Endodermal cell (in vitro differentiated cells): ENCODE measurements around the gene TPX2. TPM values are rescaled to one million over a fixed set of nuclear protein-coding genes. Genes with fewer than 3 reads are reported as not detected.

Experiments used
- DNase-seq: peaks from one replicate; pipeline ENCODE4 v3.0.0-alpha.2; 2017
- H3K27ac ChIP-seq: 2 replicates; pipeline ENCODE4 v1.5.1; 2013; ENCODE audit warnings: mild to moderate bottlenecking, low read depth, low read length, moderate library complexity
- H3K27me3 ChIP-seq: 2 replicates; pipeline ENCODE4 v1.6.1; 2013; ENCODE audit warnings: mild to moderate bottlenecking, low read length, moderate library complexity; ENCODE audit not compliant: insufficient read depth, control insufficient read depth, poor library complexity, severe bottlenecking
- H3K36me3 ChIP-seq: 2 replicates; pipeline ENCODE4 v1.7.0; 2013; ENCODE audit warnings: mild to moderate bottlenecking, low read length, moderate library complexity; ENCODE audit not compliant: control insufficient read depth, insufficient read depth
- H3K4me1 ChIP-seq: one replicate; pipeline ENCODE4 v1.7.0; 2013; ENCODE audit warnings: low read length; ENCODE audit not compliant: control insufficient read depth, insufficient read depth
- H3K4me3 ChIP-seq: 2 replicates; pipeline ENCODE4 v1.5.1; 2013; ENCODE audit warnings: mild to moderate bottlenecking, low read length, moderate library complexity
- H3K9ac ChIP-seq: 2 replicates; pipeline ENCODE4 v1.6.1; 2013; ENCODE audit warnings: mild to moderate bottlenecking, low read length, moderate library complexity; ENCODE audit not compliant: poor library complexity, severe bottlenecking; ENCODE audit errors: extremely low read depth
- H3K9me3 ChIP-seq: 2 replicates; pipeline ENCODE4 v1.6.1; 2013; ENCODE audit warnings: mild to moderate bottlenecking, low read length, moderate library complexity; ENCODE audit not compliant: control insufficient read depth
- H3K27ac Mint-ChIP-seq: 2 replicates; pipeline ENCODE4 v1.8.0; 2020; ENCODE audit warnings: mixed read lengths
- H3K27me3 Mint-ChIP-seq: 2 replicates; pipeline ENCODE4 v1.8.0; 2021; ENCODE audit warnings: mild to moderate bottlenecking, mixed read lengths; ENCODE audit not compliant: insufficient read depth
- H3K36me3 Mint-ChIP-seq: 2 replicates; pipeline ENCODE4 v1.8.0; 2020; ENCODE audit warnings: low read depth, mixed read lengths
- H3K4me1 Mint-ChIP-seq: 2 replicates; pipeline ENCODE4 v1.8.0; 2020; ENCODE audit warnings: mixed read lengths
- H3K4me3 Mint-ChIP-seq: 2 replicates; pipeline ENCODE4 v1.8.0; 2020; ENCODE audit warnings: mild to moderate bottlenecking, moderate library complexity, mixed read lengths
- H3K9me3 Mint-ChIP-seq: 2 replicates; pipeline ENCODE4 v1.8.0; 2020; ENCODE audit warnings: mild to moderate bottlenecking, mixed read lengths
- WGBS, 2 experiments: methylation state at CpG; one replicate each; pipeline versions ENCODE4 v1.1.5 to v1.1.7; 2013; ENCODE audit warnings: missing lambda C conversion rate in 2 of 2, mixed read lengths in 1 of 2; ENCODE audit not compliant: insufficient coverage in 1 of 2, insufficient read length in 1 of 2; 5-methylcytosine and 5-hydroxymethylcytosine counted together
- total RNA-seq, 2 donors: library from RNA; stranded (reverse); fragmentation: NEBNext Ultra II Directional in 1 of 2; extraction: Animal tissue kit (Norgen Biotek cat#: 25700) in 1 of 2; gene quantifications; 2 replicates in 1 of 2; 3 replicates in 1 of 2; pipeline ENCODE4 v1.2.1, GENCODE V29; 2021
- TF ChIP-seq, protein P1 (sequence below): fragments of 200-600 bp; sonication (generic); conservative IDR thresholded peaks from 2 replicates; pipeline ENCODE4 v1.5.0; 2021; ENCODE audit warnings: antibody characterized with exemption, mild to moderate bottlenecking

TPX2 gene
- total RNA-seq, 2 donors from 2014 or later: 108 to 118 TPM

- Histone ChIP-seq H3K4me3 (no peak overlapping the region), H3K36me3 (peaks cover 62% of the 10 kb centered on the region), H3K4me1 (no peaks in the 10 kb centered on the region), H3K27me3 (no peaks in the 10 kb centered on the region), H3K9ac (no peak overlapping the region), H3K27ac (no peak overlapping the region), H3K9me3 (no peaks in the 10 kb centered on the region)
- no peak overlapping the region for H3K27ac Mint-ChIP-seq
- no peaks in the 10 kb centered on the region for H3K27me3 Mint-ChIP-seq
- TF ChIP-seq, protein P1, sequence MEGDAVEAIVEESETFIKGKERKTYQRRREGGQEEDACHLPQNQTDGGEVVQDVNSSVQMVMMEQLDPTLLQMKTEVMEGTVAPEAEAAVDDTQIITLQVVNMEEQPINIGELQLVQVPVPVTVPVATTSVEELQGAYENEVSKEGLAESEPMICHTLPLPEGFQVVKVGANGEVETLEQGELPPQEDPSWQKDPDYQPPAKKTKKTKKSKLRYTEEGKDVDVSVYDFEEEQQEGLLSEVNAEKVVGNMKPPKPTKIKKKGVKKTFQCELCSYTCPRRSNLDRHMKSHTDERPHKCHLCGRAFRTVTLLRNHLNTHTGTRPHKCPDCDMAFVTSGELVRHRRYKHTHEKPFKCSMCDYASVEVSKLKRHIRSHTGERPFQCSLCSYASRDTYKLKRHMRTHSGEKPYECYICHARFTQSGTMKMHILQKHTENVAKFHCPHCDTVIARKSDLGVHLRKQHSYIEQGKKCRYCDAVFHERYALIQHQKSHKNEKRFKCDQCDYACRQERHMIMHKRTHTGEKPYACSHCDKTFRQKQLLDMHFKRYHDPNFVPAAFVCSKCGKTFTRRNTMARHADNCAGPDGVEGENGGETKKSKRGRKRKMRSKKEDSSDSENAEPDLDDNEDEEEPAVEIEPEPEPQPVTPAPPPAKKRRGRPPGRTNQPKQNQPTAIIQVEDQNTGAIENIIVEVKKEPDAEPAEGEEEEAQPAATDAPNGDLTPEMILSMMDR: no peak
- WGBS, 2 experiments: 93 to 98% methylated on average over 5 to 6 of the region's 6 CpGs
- no peak overlapping the region for H3K4me3 Mint-ChIP-seq
- DNase-seq: no peak
- H3K9me3 Mint-ChIP-seq: no peaks in the 10 kb centered on the region
- peaks cover 71% of the 10 kb centered on the region for H3K36me3 Mint-ChIP-seq
- H3K4me1 Mint-ChIP-seq: peaks cover 9% of the 10 kb centered on the region
These were observed 21.6 kb downstream of the TPX2 start for GRCh38 chr20:31760519-31761240.

DNA sequence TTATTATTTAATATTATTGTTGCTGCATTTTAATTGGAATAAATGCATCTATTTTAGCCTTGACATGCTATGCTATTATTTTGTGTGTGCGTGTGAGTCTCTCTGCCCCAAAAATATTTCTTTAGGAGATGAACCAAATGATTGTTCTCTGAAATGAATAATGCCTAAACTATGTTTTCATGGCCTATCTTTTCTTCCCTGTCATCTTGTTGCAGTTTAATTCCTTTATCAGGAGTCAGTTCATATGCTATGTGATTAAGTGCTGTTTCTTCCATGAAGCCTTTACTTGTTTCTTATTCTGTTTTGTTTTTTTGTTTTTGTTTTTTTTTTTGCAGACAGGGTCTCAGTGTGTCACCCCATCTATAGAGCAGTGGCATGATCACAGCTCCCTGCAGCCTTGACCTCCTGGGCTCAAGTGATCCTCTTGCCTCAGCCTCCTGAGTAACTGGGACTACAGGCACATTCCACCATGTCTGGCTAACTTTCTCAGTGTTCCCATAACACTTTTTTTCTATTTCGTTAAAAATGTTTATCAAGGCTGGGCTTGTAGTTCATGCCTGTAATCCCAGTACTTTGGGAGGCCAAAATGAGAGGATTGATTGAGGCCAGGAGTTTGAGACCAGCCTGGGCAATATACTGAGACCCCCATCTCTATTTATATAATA, 25.7 kb downstream of the TPX2 start:
- no peak overlapping the region for H3K4me3 Mint-ChIP-seq
- H3K27me3 Mint-ChIP-seq: no peaks in the 10 kb centered on the region
- no peak for DNase-seq
- H3K36me3 Mint-ChIP-seq: peaks cover 76% of the 10 kb centered on the region
- no peaks in the 10 kb centered on the region for H3K9me3 Mint-ChIP-seq
- Histone ChIP-seq H3K4me1 (no peaks in the 10 kb centered on the region), H3K27ac (no peak overlapping the region), H3K27me3 (no peaks in the 10 kb centered on the region), H3K9ac (no peak overlapping the region), H3K9me3 (no peaks in the 10 kb centered on the region), H3K36me3 (peaks cover 73% of the 10 kb centered on the region), H3K4me3 (no peak overlapping the region)
- TF ChIP-seq, protein P1: no peak
- H3K4me1 Mint-ChIP-seq: peaks cover 3% of the 10 kb centered on the region
- H3K27ac Mint-ChIP-seq: no peak overlapping the region
- 97% methylated on average over 2 of the region's 2 CpGs; no CpG with 5 or more reads in 1 of the 2 experiments for WGBS, 2 experiments

GRCh38 chr20:31767805-31768204, 28.7 kb downstream of the TPX2 start:
- Histone ChIP-seq H3K4me1 (no peaks in the 10 kb centered on the region), H3K36me3 (peaks cover 78% of the 10 kb centered on the region), H3K27ac (no peak overlapping the region), H3K4me3 (no peak overlapping the region), H3K9me3 (no peaks in the 10 kb centered on the region), H3K9ac (no peak overlapping the region), H3K27me3 (no peaks in the 10 kb centered on the region)
- TF ChIP-seq, protein P1: no peak
- WGBS, 2 experiments: 95 to 100% methylated on average over 3 of the region's 3 CpGs
- Mint-ChIP-seq H3K9me3 (no peaks in the 10 kb centered on the region), H3K36me3 (peaks cover 77% of the 10 kb centered on the region), H3K27ac (no peak overlapping the region), H3K4me3 (no peak overlapping the region), H3K27me3 (no peaks in the 10 kb centered on the region), H3K4me1 (no peaks in the 10 kb centered on the region)
- no peak for DNase-seq
